ENCODE data around the gene GLOD5. TPM values are rescaled to one million over a fixed set of nuclear protein-coding genes. Genes with fewer than 3 reads are reported as not detected.
A peak's percentile ranks its signal among the peaks of the same experiment; 100 is the strongest.

GLOD5 gene
- total RNA-seq, 2 donors from 2014 or later = not detected

- H3K4me1 Mint-ChIP-seq = no peaks in the 10 kb centered on the region
Observed at GRCh38 chrX:48814722-48815121, 53.2 kb downstream of the GLOD5 start.

GRCh38 chrX:48815266-48815665 is 53.7 kb downstream of the GLOD5 start:
- Histone ChIP-seq H3K9ac (ENCODE audit: extremely low read depth, low read length, poor library complexity, severe bottlenecking) (no peak overlapping the region), H3K36me3 (ENCODE audit: control insufficient read depth, insufficient read depth, low read length) (peaks cover 8% of the 10 kb centered on the region), H3K27ac (ENCODE audit: low read depth, low read length) (no peak overlapping the region), H3K4me3 (ENCODE audit: low read length) (no peak overlapping the region), H3K27me3 (ENCODE audit: control insufficient read depth, insufficient read depth, low read length, poor library complexity, severe bottlenecking) (no peaks in the 10 kb centered on the region), H3K4me1 (ENCODE audit: control insufficient read depth, insufficient read depth, low read length) (no peaks in the 10 kb centered on the region), H3K9me3 (ENCODE audit: control insufficient read depth, low read length) (no peaks in the 10 kb centered on the region)
- no peaks in the 10 kb centered on the region for H3K27me3 Mint-ChIP-seq (ENCODE audit: insufficient read depth)
- no peak overlapping the region for H3K4me3 Mint-ChIP-seq
- 94% methylated on average over 8 of the region's 8 CpGs; no CpG with 5 or more reads in 1 of the 2 experiments for WGBS, 2 experiments (ENCODE audit: insufficient coverage in 1 of 2, insufficient read length in 1 of 2)
- H3K27ac Mint-ChIP-seq = no peak overlapping the region
- no peaks in the 10 kb centered on the region for H3K4me1 Mint-ChIP-seq
- peak; percentile 46 for DNase-seq
- H3K36me3 Mint-ChIP-seq (ENCODE audit: low read depth) = peaks cover 21% of the 10 kb centered on the region
- no peak for TF ChIP-seq CTCF (conservative IDR thresholded peaks at IDR 0.05)
- peaks cover 73% of the 10 kb centered on the region for H3K9me3 Mint-ChIP-seq

More at GRCh38 chrX:48814722-48815121, 53.2 kb downstream of the GLOD5 start:
- H3K4me1 ChIP-seq (ENCODE audit: control insufficient read depth, insufficient read depth, low read length) = no peaks in the 10 kb centered on the region
- WGBS, 2 experiments (ENCODE audit: insufficient coverage in 1 of 2, insufficient read length in 1 of 2) = 94% methylated on average over 8 of the region's 8 CpGs; no CpG with 5 or more reads in 1 of the 2 experiments
- H3K9ac ChIP-seq (ENCODE audit: extremely low read depth, low read length, poor library complexity, severe bottlenecking) = no peak overlapping the region
- no peak overlapping the region for H3K4me3 Mint-ChIP-seq
- H3K4me3 ChIP-seq (ENCODE audit: low read length) = no peak overlapping the region
- H3K9me3 ChIP-seq (ENCODE audit: control insufficient read depth, low read length) = no peaks in the 10 kb centered on the region
- no peak for TF ChIP-seq CTCF (conservative IDR thresholded peaks at IDR 0.05)
- peaks cover 69% of the 10 kb centered on the region for H3K9me3 Mint-ChIP-seq
- no peaks in the 10 kb centered on the region for H3K27me3 Mint-ChIP-seq (ENCODE audit: insufficient read depth)
- no peak overlapping the region for H3K27ac Mint-ChIP-seq
- no peaks in the 10 kb centered on the region for H3K27me3 ChIP-seq (ENCODE audit: control insufficient read depth, insufficient read depth, low read length, poor library complexity, severe bottlenecking)
- peaks cover 19% of the 10 kb centered on the region for H3K36me3 Mint-ChIP-seq (ENCODE audit: low read depth)
- peaks cover 8% of the 10 kb centered on the region for H3K36me3 ChIP-seq (ENCODE audit: control insufficient read depth, insufficient read depth, low read length)
- no peak overlapping the region for H3K27ac ChIP-seq (ENCODE audit: low read depth, low read length)
- DNase-seq = no peak

DNA sequence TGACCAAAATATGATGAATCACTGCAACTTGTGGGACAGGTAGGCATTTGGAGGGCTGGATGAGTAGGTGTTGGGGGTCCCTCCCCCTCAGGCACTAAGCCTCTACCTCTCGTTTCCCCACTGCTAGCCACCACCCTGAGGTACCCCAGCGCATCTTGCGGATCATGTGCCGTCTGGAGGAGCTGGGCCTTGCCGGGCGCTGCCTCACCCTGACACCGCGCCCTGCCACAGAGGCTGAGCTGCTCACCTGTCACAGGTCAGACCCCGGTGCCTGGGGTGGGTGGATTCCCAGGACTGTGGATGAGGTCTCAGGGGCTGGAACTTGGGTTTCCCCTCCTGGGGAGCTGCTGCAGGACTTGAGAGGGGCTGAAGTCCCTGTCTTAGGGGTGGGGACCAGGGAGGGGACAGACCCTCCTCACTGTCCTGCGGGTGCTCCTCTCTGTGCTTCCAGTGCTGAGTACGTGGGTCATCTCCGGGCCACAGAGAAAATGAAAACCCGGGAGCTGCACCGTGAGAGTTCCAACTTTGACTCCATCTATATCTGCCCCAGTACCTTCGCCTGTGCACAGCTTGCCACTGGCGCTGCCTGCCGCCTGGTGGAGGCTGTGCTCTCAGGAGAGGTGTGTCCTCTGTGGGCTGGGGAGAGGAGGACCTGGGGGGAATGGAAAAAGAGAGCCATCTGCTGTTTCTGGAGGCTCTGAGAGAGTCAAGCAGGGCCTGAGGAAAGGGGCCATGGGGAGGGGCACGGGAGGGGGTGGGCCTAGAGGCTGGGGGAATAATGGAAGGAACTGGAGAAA is 54.7 kb downstream of the GLOD5 start:
- no peaks in the 10 kb centered on the region for H3K4me1 Mint-ChIP-seq
- H3K9me3 Mint-ChIP-seq = peaks cover 74% of the 10 kb centered on the region
- Histone ChIP-seq H3K27me3 (ENCODE audit: control insufficient read depth, insufficient read depth, low read length, poor library complexity, severe bottlenecking) (no peaks in the 10 kb centered on the region), H3K27ac (ENCODE audit: low read depth, low read length) (no peak overlapping the region), H3K36me3 (ENCODE audit: control insufficient read depth, insufficient read depth, low read length) (peaks cover 7% of the 10 kb centered on the region), H3K4me3 (ENCODE audit: low read length) (no peak overlapping the region), H3K9ac (ENCODE audit: extremely low read depth, low read length, poor library complexity, severe bottlenecking) (no peak overlapping the region), H3K4me1 (ENCODE audit: control insufficient read depth, insufficient read depth, low read length) (no peaks in the 10 kb centered on the region), H3K9me3 (ENCODE audit: control insufficient read depth, low read length) (no peaks in the 10 kb centered on the region)
- no peak overlapping the region for H3K4me3 Mint-ChIP-seq
- peaks cover 21% of the 10 kb centered on the region for H3K36me3 Mint-ChIP-seq (ENCODE audit: low read depth)
- TF ChIP-seq CTCF (conservative IDR thresholded peaks at IDR 0.05) = no peak
- 94 to 99% methylated on average over 7 to 18 of the region's 18 CpGs for WGBS, 2 experiments (ENCODE audit: insufficient coverage in 1 of 2, insufficient read length in 1 of 2)
- no peaks in the 10 kb centered on the region for H3K27me3 Mint-ChIP-seq (ENCODE audit: insufficient read depth)
- H3K27ac Mint-ChIP-seq = no peak overlapping the region
- DNase-seq = no peak
